GM18505 (cell line): ENCODE data around the gene TCEAL6.
"Not testable (repeated sequence)": the region's sequence is repeated elsewhere in the genome, so short reads cannot be mapped to it uniquely, and the experiment has no call there.

Experiments
- ATAC-seq: cut with Tn5 transposase; IDR thresholded peaks from one replicate; pipeline ENCODE4 v1.9.1; 2021; ENCODE audit not compliant: unreplicated experiment
- POLR2A ChIP-seq: IDR thresholded peaks from 4 replicates; pipeline ENCODE4 v1.6.1; 2011; ENCODE audit warnings: borderline replicate concordance; ENCODE audit not compliant: insufficient read depth, insufficient read length; ENCODE audit errors: extremely low read depth

The TCEAL6 gene

GRCh38 chrX:102142274-102142673 is at the start of gene TCEAL6:
Gene TCEAL6 (minus strand): TSS chrX:102142481.
- ATAC-seq: not testable (repeated sequence)

- no peak for TF ChIP-seq POLR2A
- no peak for ATAC-seq
Measured at GRCh38 chrX:102185967-102186720, 43.9 kb upstream of the TCEAL6 start.

- TF ChIP-seq POLR2A: no peak
- peak; percentile 85 for ATAC-seq
Measured at GRCh38 chrX:102155806-102156179, 13.5 kb upstream of the TCEAL6 start, which contains the start of gene BEX5. Gene BEX5 (minus strand): TSS chrX:102155977. CDS start chrX:102154265, 1,712 bp downstream.

GRCh38 chrX:102154900-102155805 is 12.9 kb upstream of the TCEAL6 start:
- ATAC-seq: peak; percentile 41
- TF ChIP-seq POLR2A: no peak

- no peak for ATAC-seq
- TF ChIP-seq POLR2A: no peak
Measured at GRCh38 chrX:102154218-102154860, 12.1 kb upstream of the TCEAL6 start.

GRCh38 chrX:102141631-102142030 is 650 bp downstream of the TCEAL6 start:
- not testable (repeated sequence) for ATAC-seq

GRCh38 chrX:102140876-102141275 is 1.4 kb downstream of the TCEAL6 start:
- ATAC-seq: not testable (repeated sequence)

GRCh38 chrX:102138064-102138463 is 4.2 kb downstream of the TCEAL6 start:
- no peak for ATAC-seq
- TF ChIP-seq POLR2A: no peak

- ATAC-seq: no peak
- no peak for TF ChIP-seq POLR2A
Measured at GRCh38 chrX:102129473-102129872, 12.8 kb downstream of the TCEAL6 start.

GRCh38 chrX:102126863-102127262 is 15.4 kb downstream of the TCEAL6 start:
- no peak for TF ChIP-seq POLR2A
- ATAC-seq: no peak

GRCh38 chrX:102126080-102126818 is 16.0 kb downstream of the TCEAL6 start:
- ATAC-seq: not testable (repeated sequence)

- not testable (repeated sequence) for ATAC-seq
Measured at GRCh38 chrX:102125436-102125835, 16.8 kb downstream of the TCEAL6 start, which contains the start of gene TCEAL2. Gene TCEAL2 (plus strand): TSS chrX:102125679. CDS start chrX:102126831, 1,152 bp downstream.

GRCh38 chrX:102125014-102125413 is 17.3 kb downstream of the TCEAL6 start:
- not testable (repeated sequence) for ATAC-seq
